GM21381 (cell line): Measurements from ENCODE around the gene ATG16L1.
A peak's percentile ranks its signal among the peaks of the same experiment; 100 is the strongest.

Experiments
- ATAC-seq: cut with Tn5 transposase; IDR thresholded peaks from one replicate; pipeline ENCODE4 v1.9.1; 2021; ENCODE audit warnings: mild to moderate bottlenecking, moderate library complexity; ENCODE audit not compliant: unreplicated experiment

ATG16L1 gene

DNA sequence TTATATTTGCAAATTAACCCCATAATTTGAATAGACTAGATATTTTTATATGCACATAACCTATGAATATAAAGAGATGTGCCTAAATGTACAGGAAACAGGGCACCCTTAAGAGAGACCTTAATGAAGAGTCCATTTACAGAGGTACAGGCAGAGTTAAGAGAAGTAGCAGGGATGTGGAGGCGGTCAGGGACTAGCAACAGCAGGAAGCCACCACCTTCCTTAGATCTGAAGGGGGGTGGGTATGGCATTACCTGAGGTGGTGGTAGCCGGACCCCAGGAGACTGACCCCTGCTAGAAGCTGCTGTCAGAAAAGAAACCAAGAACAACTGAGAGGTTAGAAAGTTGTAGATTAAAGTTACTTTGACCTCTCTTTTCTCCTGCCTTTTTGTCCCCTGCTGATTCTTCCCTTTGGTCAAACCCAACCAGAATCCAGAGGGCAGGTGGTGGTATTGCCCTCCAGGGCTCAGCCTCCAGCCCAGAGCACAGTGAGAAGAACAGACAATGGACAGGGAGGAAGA lies 24.9 kb upstream of the ATG16L1 start:
- ATAC-seq = no peak

DNA sequence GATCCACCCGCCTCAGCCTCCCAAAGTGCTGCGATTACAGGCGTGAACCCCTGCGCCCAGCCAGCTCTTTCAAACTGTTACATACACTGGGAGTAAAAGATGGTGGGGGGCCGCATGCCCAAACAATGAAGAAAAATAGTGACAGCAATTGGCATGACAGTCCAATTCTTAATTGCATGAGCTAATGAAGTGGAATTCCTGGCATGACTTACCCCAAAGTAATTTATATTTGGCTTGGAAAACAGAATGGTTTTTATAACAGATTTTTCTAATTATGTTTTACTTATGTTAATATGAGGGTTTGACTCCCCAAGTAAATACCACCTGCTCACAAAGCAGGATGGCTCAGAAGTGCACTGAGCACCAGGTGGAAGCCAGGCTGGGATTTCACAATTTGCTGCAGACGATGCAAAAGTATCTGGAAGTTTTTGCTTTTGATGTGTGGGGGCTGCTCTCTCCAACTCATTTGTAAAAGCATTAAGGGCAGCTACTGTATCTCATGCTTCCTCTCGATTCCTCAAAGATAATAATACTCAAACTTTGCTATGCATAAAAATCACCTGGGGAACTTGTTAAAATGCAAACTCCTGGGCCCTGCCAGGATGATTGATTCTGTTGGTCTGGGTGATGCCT lies 24.0 kb upstream of the ATG16L1 start:
- ATAC-seq = no peak

DNA sequence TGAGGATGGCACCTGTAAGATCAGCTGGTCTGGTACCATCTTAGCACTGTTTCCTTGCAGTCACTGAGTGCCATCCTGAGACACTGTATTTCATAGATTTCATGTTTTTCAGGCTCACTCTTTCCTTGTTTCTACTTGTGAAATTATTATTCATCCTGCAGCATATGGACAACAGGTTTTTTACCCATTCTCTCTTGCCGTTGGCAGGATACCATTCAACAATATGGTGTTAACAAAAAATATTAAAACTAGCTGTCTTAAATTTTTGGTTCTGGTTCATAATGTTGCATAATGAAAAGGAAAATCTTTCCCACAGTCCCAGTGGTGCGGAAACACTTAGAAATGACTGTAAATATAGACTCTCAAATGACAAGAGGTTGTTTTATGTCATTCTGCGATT lies 23.1 kb upstream of the ATG16L1 start:
- no peak for ATAC-seq

DNA sequence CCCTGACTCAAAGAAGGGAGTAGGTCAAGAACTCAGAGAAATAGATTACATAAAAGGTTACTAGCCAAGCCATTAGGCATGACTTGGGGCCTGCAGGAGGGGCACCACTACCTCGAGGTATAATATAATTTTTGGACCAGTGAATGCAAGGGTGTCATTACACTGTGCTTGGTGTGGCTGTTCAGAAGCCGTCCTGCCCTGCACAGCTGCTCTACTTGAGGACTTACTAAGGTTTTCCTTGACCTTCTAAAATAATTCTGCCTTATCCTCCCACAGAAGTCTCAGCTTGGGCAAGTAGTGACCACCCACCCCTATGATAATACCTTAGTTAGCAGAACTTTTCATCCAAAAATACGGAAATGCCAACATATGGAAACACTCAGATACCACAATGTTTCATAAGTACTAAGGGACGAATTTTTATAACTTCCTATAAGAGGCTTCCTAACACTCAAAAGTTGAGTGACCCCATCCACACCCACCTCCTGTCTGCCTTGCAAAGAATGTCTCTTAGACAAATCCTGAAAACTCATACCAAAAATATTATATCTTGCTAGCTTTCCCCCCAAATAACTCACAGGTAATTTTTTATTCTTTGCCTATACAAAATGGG lies 17.7 kb upstream of the ATG16L1 start:
- no peak for ATAC-seq

DNA sequence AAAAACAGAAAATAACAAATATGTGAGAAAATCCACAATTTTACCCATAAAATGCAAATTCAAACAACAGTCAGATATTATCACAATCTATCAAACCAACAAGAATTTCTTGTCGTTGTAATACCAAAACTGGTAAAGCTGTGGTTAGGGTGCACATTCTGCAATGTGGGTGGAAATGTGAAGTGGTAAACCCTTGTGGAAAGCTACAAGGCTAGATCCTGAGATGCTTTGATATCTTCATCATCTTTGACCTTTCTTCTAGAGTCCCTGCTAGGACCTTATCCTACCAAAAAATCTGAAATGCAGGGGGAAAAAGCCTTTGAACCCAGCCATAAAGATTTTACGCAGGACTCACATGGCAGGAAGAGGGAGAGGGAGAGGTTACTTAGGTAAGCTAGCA lies 17.2 kb upstream of the ATG16L1 start:
- ATAC-seq = no peak

DNA sequence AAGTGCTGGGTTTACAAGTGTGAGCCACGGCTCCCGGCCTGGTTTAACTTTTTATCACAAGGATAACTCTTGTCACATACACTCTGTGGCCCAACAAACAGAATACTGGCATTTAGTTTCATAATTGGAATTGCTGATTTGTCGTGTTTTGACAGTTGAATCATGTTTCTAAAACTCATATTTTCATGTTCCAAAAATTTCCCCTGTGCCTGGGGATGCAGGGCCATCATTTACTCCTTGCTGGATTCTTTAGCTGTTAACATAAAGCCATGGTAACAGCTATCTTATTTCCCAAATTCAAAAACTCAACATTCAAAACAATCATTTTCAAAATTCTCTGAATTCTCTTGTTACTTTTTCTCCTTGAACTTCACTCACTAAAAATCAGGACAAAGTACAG lies 16.5 kb upstream of the ATG16L1 start:
- ATAC-seq = no peak

DNA sequence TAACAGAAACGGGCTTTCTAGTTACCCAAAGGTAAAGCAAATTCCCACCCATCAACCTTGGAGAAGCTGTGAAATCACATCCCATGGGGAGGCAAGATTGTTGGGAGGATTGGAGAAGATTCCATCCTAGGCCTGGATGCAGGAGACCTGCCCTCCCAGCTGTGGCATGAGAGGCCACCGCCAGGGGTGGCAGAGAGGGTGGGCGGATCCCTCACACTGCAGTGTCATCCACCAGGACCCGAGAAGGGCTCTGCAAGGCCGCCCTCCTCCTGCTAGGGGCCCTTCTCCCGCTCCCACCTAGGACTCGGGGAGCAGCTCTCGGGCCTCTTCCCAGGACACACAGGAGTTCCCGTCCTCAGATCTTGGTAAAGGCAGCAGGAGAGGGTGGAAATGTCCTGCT lies 15.5 kb upstream of the ATG16L1 start:
- no peak for ATAC-seq

DNA sequence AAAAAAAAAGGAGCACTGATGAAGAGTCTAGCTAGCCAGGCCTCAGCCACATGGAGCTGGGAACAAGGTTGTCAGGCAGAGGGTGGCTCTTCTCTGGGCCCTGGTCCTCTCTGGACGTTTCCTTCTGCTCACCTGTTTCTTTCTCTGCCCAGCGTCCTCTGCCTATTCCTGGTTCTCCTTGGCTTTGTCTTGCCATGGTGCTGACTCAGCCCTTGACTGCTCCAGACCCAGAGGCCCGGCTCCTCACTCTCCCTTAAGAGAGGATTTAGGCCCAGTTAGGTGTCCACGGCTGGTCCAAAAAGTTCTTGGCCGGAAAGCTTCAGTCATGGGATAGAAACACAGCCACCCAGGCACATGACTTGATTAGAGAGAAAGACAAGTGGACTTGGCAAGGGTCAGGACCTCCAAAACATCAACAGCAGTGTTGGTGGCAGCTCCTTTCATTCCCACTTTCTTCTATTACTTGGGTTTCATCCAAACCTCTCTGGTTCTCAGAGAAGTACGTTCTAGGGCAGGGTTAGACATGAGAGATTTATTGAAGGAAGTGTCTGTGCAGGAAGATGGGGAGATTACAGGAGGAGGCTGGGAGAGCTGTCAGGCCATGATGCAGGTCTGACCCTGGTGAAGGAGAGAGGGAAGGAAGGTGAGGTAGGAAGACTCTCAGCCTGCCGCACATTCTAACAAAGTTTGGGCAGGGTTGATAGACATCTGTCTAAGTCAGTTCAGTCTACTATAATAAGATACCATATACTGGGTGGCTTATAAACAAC lies 14.5 kb upstream of the ATG16L1 start:
- ATAC-seq = no peak

DNA sequence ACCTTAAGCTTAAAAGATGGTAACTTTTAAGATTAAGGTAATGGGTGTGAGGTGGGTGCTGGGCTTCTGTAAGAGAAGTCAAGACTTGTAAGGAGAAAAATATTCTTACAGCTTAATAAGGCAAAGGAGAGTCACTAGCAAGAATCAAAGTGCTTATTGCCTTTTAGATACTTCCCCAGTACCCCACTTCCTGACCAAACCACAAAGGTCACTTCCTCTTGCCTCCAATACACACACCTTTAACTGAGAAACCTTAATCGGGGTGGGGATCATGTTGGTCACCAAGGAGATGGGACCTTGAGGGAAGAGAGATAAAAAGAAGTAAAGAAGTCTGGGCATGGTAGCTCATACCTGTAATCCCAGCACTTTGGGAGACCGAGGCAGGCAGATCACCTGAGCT lies 10.6 kb upstream of the ATG16L1 start:
- peak; percentile 79 for ATAC-seq

DNA sequence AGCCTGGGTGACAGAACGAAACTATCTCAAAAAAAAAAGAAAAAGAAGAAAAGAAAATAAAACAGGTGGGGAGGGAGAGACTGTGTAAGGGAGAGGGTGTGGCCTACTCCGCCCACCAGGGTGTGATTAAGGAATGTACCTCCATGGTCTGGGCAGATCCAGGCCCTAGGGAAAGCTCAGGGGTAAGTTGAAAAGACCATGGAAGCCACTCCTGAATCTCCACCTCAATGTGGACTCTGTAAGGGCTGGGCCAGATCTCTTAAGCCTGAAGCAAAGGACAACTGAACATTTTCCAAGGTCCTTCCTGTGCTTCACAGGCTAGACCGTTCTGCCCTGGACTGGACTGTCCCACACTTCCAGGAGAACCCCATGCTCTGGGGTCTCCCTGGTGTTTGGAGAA lies 9.7 kb upstream of the ATG16L1 start:
- ATAC-seq = no peak

DNA sequence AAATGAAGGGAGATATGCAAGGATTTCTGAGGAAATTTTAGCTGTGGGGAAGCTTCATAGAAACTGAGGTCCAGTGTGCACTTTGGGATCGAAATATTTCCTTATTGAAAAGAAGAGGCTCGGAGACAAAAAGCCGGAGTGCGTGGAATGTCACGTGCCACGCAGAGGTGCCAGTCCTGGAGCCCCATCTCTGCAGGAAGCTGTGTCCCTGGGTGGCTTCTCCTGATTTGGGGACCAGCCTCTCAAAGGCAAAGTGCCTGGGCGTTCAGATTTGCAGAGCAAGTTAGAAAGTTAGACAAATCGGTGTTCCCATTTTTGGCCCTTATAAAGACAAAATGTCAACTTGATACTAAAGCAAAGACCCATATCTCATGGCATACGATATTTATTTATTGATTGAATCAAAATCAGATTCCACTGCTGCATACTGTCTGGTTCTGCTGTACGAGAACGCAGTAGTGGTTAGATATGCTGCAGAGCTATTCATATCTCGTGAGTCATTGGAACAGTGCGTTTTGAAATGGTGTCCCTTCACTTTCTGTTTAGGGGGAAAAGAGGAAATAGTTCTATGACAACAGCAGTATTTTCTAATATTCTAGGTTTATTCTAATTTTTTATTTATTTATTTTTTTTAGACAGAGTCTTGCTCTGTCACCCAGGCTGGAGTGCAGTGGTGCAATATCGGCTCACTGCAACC lies 9.1 kb upstream of the ATG16L1 start:
- ATAC-seq = no peak

DNA sequence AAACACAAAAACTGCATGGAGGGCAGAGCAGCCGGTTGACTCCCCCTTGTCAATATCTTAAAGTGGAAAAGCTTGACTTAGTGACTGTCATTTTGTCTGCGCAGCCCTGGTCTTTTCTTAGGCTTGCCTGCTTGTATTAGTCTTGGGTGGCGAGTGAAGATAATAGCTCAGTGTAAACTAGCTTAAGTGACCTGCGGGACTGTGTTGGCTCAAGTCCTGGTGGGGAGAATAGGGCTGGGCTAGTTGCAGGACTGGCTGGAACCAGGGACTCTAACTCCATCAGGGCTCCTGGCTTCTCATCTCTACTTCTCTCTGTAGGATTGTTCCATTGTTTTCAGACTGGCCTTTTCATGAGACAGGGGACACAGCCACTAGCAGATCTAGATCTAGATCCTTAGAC lies 8.1 kb upstream of the ATG16L1 start:
- no peak for ATAC-seq

DNA sequence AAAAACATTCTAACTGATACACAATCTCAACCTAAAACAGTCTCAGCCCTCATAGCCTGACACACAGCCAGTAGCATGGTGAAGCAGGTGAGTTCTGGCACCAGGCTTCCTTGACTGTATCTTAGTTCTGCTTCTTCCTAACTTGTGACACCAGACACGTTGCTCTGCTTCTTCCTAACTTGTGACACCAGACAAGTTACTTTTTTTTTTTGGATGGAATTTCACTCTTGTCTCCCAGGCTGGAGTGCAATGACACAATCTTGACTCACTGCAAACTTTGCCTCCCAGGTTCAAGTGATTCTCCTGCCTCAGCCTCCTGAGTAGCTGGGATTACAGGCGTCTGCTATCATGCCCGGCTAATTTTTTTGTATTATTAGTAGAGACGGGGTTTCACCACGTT lies 6.7 kb upstream of the ATG16L1 start:
- ATAC-seq = no peak

DNA sequence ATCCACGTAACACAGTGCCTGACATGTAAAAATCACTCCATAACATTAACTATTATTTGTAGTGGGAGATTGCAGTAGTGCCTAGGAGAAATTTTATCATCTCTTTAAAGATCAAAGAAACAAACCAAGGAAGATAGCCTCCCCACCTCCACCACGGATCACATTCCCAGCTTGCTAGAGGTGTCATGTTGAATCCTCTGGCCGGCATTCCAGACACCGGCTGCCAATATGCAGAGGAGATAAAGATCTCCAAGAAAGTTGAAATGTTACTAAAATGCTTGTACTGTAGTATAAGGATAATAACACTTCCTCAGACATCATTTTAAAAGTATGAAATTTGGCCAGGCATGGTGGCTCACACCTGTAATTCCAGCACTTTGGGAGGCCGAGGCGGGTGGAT lies 6.1 kb upstream of the ATG16L1 start:
- ATAC-seq = no peak

DNA sequence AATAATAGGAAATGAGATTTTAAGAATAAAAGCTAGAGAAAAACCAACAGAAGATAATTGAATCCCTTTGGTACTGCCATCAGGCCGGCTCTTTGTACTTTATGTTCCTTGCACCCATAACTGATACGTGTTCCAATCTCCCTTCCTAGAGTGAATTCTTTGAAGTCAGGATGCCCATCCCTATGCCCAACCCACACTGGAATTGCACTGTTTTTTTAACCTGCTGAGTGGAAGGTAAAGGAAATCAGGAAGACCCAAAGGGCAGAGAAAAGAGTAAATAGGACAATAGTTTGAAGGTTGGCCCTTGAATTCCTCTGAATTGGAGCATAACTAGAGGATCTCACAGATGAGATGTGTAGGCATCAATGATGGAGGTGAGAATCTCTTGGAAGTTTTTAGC lies 4.4 kb upstream of the ATG16L1 start:
- ATAC-seq = no peak

DNA sequence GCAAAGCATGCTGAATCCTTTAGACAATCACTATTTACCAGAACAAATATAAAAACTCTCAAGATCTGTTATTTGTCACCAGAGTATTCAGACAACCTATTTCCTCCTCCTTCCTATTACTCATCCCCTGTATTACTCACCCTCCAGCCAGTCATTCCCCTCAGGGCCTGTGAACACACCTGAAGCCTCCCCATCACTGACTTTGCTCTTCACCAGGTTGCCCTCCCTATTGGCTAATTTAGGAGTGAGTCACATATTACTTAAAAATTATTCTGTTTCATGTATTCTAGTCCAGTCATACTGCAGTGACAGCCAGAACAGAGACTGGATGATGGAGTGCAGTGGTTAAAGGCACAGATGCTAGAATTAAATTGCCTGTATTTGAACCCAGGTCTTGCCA lies 3.7 kb upstream of the ATG16L1 start:
- no peak for ATAC-seq

DNA sequence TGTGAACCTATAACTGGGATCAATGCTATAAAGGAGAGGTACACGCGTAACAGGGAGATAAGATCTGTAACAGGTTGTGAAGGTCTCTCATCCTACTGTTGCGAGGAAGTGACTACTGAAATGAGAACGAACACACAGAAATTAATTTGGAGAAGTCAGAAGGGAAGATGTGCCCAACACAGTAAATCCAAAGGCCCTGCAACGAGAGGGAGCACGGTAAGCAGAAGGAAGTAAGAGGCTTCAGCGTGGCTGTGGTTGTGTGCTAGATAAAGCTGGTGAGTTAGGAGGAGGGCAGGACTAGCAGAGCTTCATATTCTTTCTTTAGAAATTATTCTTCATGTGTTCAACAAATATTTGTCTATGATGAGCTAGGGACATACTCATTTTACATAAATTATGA lies 2.5 kb upstream of the ATG16L1 start:
- ATAC-seq = no peak

DNA sequence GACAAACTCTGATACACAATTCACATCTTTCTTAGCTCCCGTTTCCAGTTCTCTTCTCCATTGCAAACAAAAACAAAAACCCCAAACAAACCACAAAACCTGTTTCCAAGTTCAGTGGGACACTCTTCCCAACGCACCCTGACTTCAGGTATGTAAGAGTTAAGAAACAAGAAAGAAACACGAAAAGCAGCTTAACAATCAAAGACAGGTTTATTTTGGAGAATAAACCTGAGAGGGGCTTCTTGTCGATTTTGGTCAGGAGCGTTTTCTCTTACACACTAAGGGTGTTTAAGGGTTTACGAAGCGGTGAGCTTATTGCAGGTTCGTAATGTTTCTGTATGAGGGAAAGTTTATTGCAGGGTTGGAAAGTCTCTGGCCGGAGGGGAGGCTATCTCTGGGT lies 905 bp upstream of the ATG16L1 start:
- no peak for ATAC-seq

DNA sequence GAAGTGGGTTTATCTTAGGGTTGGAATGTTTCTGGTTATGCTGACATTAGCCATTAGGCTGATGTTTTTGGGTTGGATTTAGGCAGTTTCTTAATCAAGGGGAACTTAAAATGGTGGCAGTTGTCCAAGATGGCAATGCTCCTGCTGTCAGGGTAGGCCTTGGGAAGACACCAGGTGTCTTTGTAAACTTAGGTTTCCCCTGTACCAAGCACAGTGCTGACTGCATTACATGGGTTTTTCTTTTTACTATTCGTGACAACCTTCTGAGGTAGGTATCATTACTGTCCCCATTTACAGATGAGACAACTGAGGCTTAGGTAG lies 528 bp upstream of the ATG16L1 start:
- peak; percentile 19 for ATAC-seq

DNA sequence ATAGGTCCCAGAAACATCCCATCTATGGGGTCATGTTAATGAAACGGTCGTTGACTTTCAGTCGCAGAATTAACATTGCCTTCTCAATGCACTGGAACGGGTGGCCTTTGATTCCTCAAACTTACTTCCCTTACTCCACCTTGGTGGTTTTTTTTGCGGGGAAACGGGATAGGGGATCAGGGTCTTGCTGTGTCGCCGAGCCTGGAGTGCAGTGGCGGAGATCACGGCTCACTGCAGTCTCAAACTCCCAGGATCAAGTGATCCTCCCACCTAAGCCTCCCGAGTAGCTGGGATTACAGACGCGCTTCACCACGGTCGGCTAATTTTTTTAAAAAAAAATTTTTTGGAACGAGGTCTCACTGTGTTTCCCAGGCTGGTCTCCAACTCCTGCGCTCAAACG lies 754 bp downstream of the ATG16L1 start:
- no peak for ATAC-seq

DNA sequence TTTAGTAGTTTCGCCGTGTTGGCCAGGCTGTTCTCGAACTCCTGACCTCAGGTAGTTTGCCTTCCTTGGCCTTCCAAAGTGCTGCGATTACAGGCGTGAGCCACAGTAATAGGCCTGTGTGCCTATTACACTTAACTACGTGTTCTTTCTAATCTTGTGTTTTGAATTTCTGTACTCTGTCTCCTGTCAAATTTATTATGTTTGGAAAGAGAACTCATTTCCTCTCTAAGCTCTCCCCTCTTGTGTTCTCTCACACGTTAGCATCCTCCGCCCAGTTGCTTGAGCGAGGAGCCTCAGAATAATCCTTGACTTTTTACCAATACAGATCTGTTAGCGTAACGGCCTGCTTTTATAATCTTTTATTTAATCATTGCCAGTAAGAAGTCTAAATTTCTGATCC lies 3.7 kb downstream of the ATG16L1 start:
- no peak for ATAC-seq

DNA sequence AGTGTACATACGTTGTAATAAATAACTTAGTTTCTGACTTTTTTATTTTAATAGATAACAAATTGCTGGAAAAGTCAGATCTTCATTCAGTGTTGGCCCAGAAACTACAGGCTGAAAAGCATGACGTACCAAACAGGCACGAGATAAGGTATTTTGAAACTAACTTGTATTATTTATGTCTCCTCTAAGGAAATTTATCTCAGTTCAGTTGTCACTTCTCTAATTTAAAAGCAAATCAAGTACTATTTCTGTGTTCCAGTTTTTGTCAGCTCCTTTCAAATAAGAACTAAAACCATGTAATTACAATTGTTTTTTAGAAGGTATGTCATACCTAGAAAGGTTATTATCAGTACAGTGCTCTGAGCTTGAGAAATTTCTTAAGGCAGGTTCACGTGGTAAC lies 4.6 kb downstream of the ATG16L1 start:
- no peak for ATAC-seq
